Endothelial cell of umbilical vein (primary cell): ENCODE results near the gene C2orf42. TPM values are rescaled to one million over a fixed set of nuclear protein-coding genes. Genes with fewer than 3 reads are reported as not detected.

Experiments used
- BruUV-seq: library from RNA; stranded (reverse); fragments of 400-500 nt; replicated peaks from 2 replicates; lab custom pipeline; 2021; lab: Mats Ljungman, UMichigan
- CTCF ChIA-PET: fragments of 300-600, 350-600 bp; sonication (Branson Sonifier 250); formaldehyde crosslinking; loops from one replicate; lab custom pipeline; 2021; ENCODE audit warnings: antibody characterized with exemption, inconsistent platforms; lab: Charles Lee
- POLR2A ChIA-PET: fragments of 300-600, 350-600 bp; sonication (Branson Sonifier 250); formaldehyde crosslinking; loops from one replicate; lab custom pipeline; 2021; ENCODE audit warnings: antibody characterized with exemption, inconsistent platforms; lab: Charles Lee
- DNase-seq: peaks from one replicate; pipeline ENCODE4 v3.0.0-alpha.2; 2011; ENCODE audit warnings: low read depth, low spot score
- FAIRE-seq: peaks from 2 replicates; lab custom pipeline; 2011; peaks lifted over from hg19 to GRCh38; lab: Jason Lieb, UNC
- H2AFZ ChIP-seq: 2 replicates; pipeline ENCODE4 v1.6.0; 2012; ENCODE audit warnings: low read depth, low read length, control low read depth, inconsistent platforms
- H3K27ac ChIP-seq: 2 replicates; pipeline ENCODE4 v1.5.1; 2011; ENCODE audit warnings: low read depth, mild to moderate bottlenecking, control low read depth, low read length, moderate library complexity; ENCODE audit not compliant: insufficient read depth
- H3K27me3 ChIP-seq, 2 experiments: 2 replicates each; pipeline versions ENCODE4 v1.6.0 to v1.6.1; 2011; ENCODE audit warnings: low read length in 2 of 2, mixed read lengths in 1 of 2; ENCODE audit not compliant: control insufficient read depth in 2 of 2, insufficient read depth in 2 of 2
- H3K36me3 ChIP-seq, 2 experiments: 2 replicates in 1 of 2; 3 replicates in 1 of 2; pipeline ENCODE4 v1.5.1; 2011; ENCODE audit warnings: low read length in 2 of 2, mild to moderate bottlenecking in 1 of 2, moderate library complexity in 1 of 2; ENCODE audit not compliant: control insufficient read depth in 2 of 2, insufficient read depth in 2 of 2; ENCODE audit errors: extremely low read depth in 1 of 2
- H3K4me1 ChIP-seq: 3 replicates; pipeline ENCODE4 v1.5.1; 2011; ENCODE audit warnings: mild to moderate bottlenecking, low read length; ENCODE audit not compliant: control insufficient read depth, insufficient read depth; ENCODE audit errors: extremely low read depth
- H3K4me2 ChIP-seq: 2 replicates; pipeline ENCODE4 v1.6.1; 2011; ENCODE audit warnings: low read length, control low read depth, mixed read lengths; ENCODE audit not compliant: insufficient read depth
- H3K4me3 ChIP-seq, 3 experiments: fragments of 200-600 bp in 1 of 3; sonication (generic), shearing (Covaris generic) in 1 of 3; replicated peaks in 1 of 3; 2 replicates each; pipeline ENCODE4 v1.5.1; 2011 to 2016; ENCODE audit warnings: control low read depth in 3 of 3, low read length in 3 of 3, mild to moderate bottlenecking in 2 of 3, inconsistent platforms in 1 of 3, low read depth in 1 of 3, moderate library complexity in 1 of 3; ENCODE audit not compliant: insufficient read depth in 1 of 3
- H3K79me2 ChIP-seq: 2 replicates; pipeline ENCODE4 v1.6.0; 2012; ENCODE audit warnings: low read length, inconsistent platforms; ENCODE audit not compliant: control insufficient read depth, insufficient read depth
- H3K9ac ChIP-seq: replicated peaks from 2 replicates; pipeline ENCODE3; 2011; ENCODE audit warnings: low read length, control low read depth; ENCODE audit not compliant: insufficient read depth; ENCODE audit errors: extremely low read depth
- H3K9me1 ChIP-seq: replicated peaks from 3 replicates; pipeline ENCODE4 v1.6.0; 2011; ENCODE audit warnings: mild to moderate bottlenecking, low read length; ENCODE audit not compliant: control insufficient read depth, insufficient read depth; ENCODE audit errors: extremely low read depth
- H3K9me3 ChIP-seq: replicated peaks from 2 replicates; pipeline ENCODE4 v1.5.1; 2012; ENCODE audit warnings: low read length, inconsistent platforms; ENCODE audit not compliant: control insufficient read depth, insufficient read depth
- H4K20me1 ChIP-seq: replicated peaks from 2 replicates; pipeline ENCODE3; 2011; ENCODE audit warnings: mild to moderate bottlenecking, low read length; ENCODE audit not compliant: control insufficient read depth, insufficient read depth; ENCODE audit errors: extremely low read depth
- CTCF ChIP-seq, 2 donors: IDR thresholded peaks; 1 replicate in 1 of 2; 2 replicates in 1 of 2; pipeline ENCODE4 v1.5.1; 2011; ENCODE audit warnings: low read length in 2 of 2, mild to moderate bottlenecking in 2 of 2, moderate library complexity in 2 of 2, control low read depth in 1 of 2, inconsistent platforms in 1 of 2, low read depth in 1 of 2; ENCODE audit not compliant: insufficient read depth in 1 of 2; ENCODE audit errors: extremely low read depth in 1 of 2
- EZH2 ChIP-seq: IDR thresholded peaks from 2 replicates; pipeline ENCODE4 v1.6.1; 2012; ENCODE audit warnings: borderline replicate concordance, low read depth, mild to moderate bottlenecking, moderate library complexity, low read length, inconsistent platforms; ENCODE audit not compliant: severe bottlenecking
- FOS ChIP-seq: IDR thresholded peaks from 2 replicates; pipeline ENCODE4 v1.6.1; 2011; ENCODE audit warnings: mild to moderate bottlenecking, low read length, moderate library complexity, borderline replicate concordance; ENCODE audit not compliant: insufficient read depth
- JUN ChIP-seq: IDR thresholded peaks from 2 replicates; pipeline ENCODE4 v1.6.1; 2011; ENCODE audit warnings: borderline replicate concordance, low read depth; ENCODE audit not compliant: insufficient read length, insufficient read depth
- MAX ChIP-seq: IDR thresholded peaks from 2 replicates; pipeline ENCODE4 v1.6.1; 2011; ENCODE audit not compliant: insufficient read depth, insufficient read length
- POLR2A ChIP-seq: IDR thresholded peaks from 2 replicates; pipeline ENCODE4 v1.6.1; 2012; ENCODE audit warnings: low read depth, mild to moderate bottlenecking, control low read depth, low read length
- POLR2AphosphoS5 ChIP-seq: IDR thresholded peaks from 2 replicates; pipeline ENCODE4 v1.6.1; 2012; ENCODE audit warnings: low read depth, mild to moderate bottlenecking, control low read depth, low read length, moderate library complexity; ENCODE audit not compliant: insufficient read depth
- dilution Hi-C: fragments of 300-500 bp; cut with MboI; formaldehyde crosslinking; loops from one replicate; pipeline ENCODE4 v1.15.0; 2019; ENCODE audit warnings: low sequenced_read_pairs; ENCODE audit not compliant: extremely low pct_ligation_motif_present
- intact Hi-C: fragments of 100-400 bp; cut with micrococcal nuclease; formaldehyde crosslinking; loops from one replicate; pipeline ENCODE4 v1.10.0; 2022
- polyA plus RNA-seq, 4 experiments: library from polyadenylated mRNA; depleted of rRNA in 3 of 4; stranded (reverse) in 3 of 4; unstranded in 1 of 4; fragments of >200 nt; gene quantifications; 2 replicates each; pipeline versions ENCODE4 v1.2.1 to v1.2.3, GENCODE V29; 2011 to 2012; ENCODE audit warnings: missing spikeins in 1 of 4
- total RNA-seq: library from RNA; stranded (reverse); gene quantifications from 2 replicates; pipeline ENCODE4 v1.2.3, GENCODE V29; 2021

Gene C2orf42
- total and polyA plus RNA-seq, 2 donors (not counting 3 experiments of a cell fraction or from before 2014, with no cell fraction given), result 7.9 to 13.1 TPM

- TF ChIP-seq FOS (no peak), CTCF (IDR thresholded peaks at IDR 0.05; ENCODE audit: extremely low read depth in 1 of 2, insufficient read depth in 1 of 2, low read depth in 1 of 2, low read length in 2 of 2) (no peak), MAX (no peak), POLR2A (no peak)
- DNase-seq (no peak), FAIRE-seq (no peak)
- dilution Hi-C loops, result no loop called here
- Histone ChIP-seq H3K9ac (no peak overlapping the region), H3K4me3 (no peak overlapping the region), H3K36me3 (peaks cover 0 to 4% of the 10 kb centered on the region in 2 experiments), H3K27ac (no peak overlapping the region), H3K9me1 (no peaks in the 10 kb centered on the region), H4K20me1 (peaks cover 24% of the 10 kb centered on the region), H3K79me2 (peaks cover 97% of the 10 kb centered on the region), H3K4me2 (no peak overlapping the region), H2AFZ (no peak overlapping the region), H3K27me3 (no peaks in the 10 kb centered on the region), H3K9me3 (no peaks in the 10 kb centered on the region), H3K4me1 (peaks cover 25% of the 10 kb centered on the region)
- intact Hi-C loops, result loop anchor here (10.0 kb wide), 1 partner anchor 326 kb away; the partner anchor contains the start of gene MXD1
- ChIA-PET CTCF (interaction anchor here (1.9 kb wide), 1 partner anchor 50 kb away, joined by 5 read pairs; the partner anchor contains the start of gene C2orf42), POLR2A (no interaction called here)
- no TSS peak for BruUV-seq
Measured at GRCh38 chr2:70240599-70240998, 49.8 kb upstream of the C2orf42 start.

- ChIA-PET CTCF (no interaction called here), POLR2A (no interaction called here)
- H3K27ac ChIP-seq, result no peak overlapping the region
- H3K79me2 ChIP-seq, result peaks cover 40% of the 10 kb centered on the region
- no peaks in the 10 kb centered on the region for H3K27me3 ChIP-seq
- peaks cover 11% of the 10 kb centered on the region for H4K20me1 ChIP-seq
- no peak for DNase-seq
- H3K4me1 ChIP-seq, result no peaks in the 10 kb centered on the region
- no peak overlapping the region for H2AFZ ChIP-seq
- peaks cover 6 to 10% of the 10 kb centered on the region in 2 experiments for H3K36me3 ChIP-seq
- intact Hi-C loops (no loop called here), dilution Hi-C loops (no loop called here)
- TF ChIP-seq POLR2AphosphoS5 (no peak), JUN (no peak), EZH2 (no peak), FOS (no peak), MAX (no peak)
- H3K9me3 ChIP-seq, result no peaks in the 10 kb centered on the region
- H3K4me3 ChIP-seq, result no peak overlapping the region
- no TSS peak for BruUV-seq
- H3K4me2 ChIP-seq, result no peak overlapping the region
- no peaks in the 10 kb centered on the region for H3K9me1 ChIP-seq
- H3K9ac ChIP-seq, result no peak overlapping the region
- no peak for FAIRE-seq
Measured at GRCh38 chr2:70233926-70234325, 43.1 kb upstream of the C2orf42 start.
